H1 (cell line): ENCODE results near the gene APBA3. TPM values are rescaled to one million over a fixed set of nuclear protein-coding genes. Genes with fewer than 3 reads are reported as not detected.

Experiments
- CHD7 ChIP-seq: fragments of 300-600 bp; sonication (generic); IDR thresholded peaks from 2 replicates; pipeline ENCODE4 v1.7.1; 2012; ENCODE audit warnings: low read length, moderate library complexity, mild to moderate bottlenecking, inconsistent platforms; ENCODE audit not compliant: insufficient replicate concordance
- CREB1 ChIP-seq: IDR thresholded peaks from 2 replicates; pipeline ENCODE4 v1.6.1; 2012; ENCODE audit warnings: inconsistent platforms
- CTCF ChIP-seq, 3 experiments: IDR thresholded peaks; 1 replicate in 2 of 3; 2 replicates in 1 of 3; pipeline versions ENCODE4 v1.5.1 to v1.6.1; 2011; ENCODE audit warnings: low read length in 3 of 3, mild to moderate bottlenecking in 3 of 3, inconsistent platforms in 2 of 3, low read depth in 1 of 3, moderate library complexity in 1 of 3; ENCODE audit not compliant: insufficient read depth in 1 of 3; ENCODE audit errors: control extremely low read depth in 1 of 3
- MAFK ChIP-seq: IDR thresholded peaks from 2 replicates; pipeline ENCODE4 v1.6.1; 2012; ENCODE audit warnings: low read depth, mild to moderate bottlenecking, improper control_type of control experiment, low read length
- SAP30 ChIP-seq: fragments of 300-600 bp; sonication (generic); IDR thresholded peaks from 2 replicates; pipeline ENCODE4 v1.7.1; 2012; ENCODE audit warnings: low read length, moderate library complexity, mild to moderate bottlenecking, inconsistent platforms; ENCODE audit not compliant: insufficient read depth, insufficient replicate concordance
- SRF ChIP-seq: IDR thresholded peaks from 2 replicates; pipeline ENCODE4 v1.6.1; 2011; ENCODE audit warnings: mild to moderate bottlenecking, low read depth, low read length, moderate library complexity
- TCF12 ChIP-seq: IDR thresholded peaks from 2 replicates; pipeline ENCODE4 v1.6.1; 2011; ENCODE audit warnings: low read depth, mild to moderate bottlenecking, low read length
- polyA plus RNA-seq, 7 experiments: library from polyadenylated mRNA; depleted of rRNA in 3 of 7; stranded (reverse) in 5 of 7; unstranded in 2 of 7; fragments of >200 nt in 5 of 7; fragments of 200-250 nt in 2 of 7; gene quantifications; 1 replicate in 5 of 7; 2 replicates in 1 of 7; 4 replicates in 1 of 7; pipeline versions ENCODE4 v1.2.1 to v1.2.3, GENCODE V29; 2011 to 2013; ENCODE audit warnings: missing spikeins in 2 of 7, mixed read lengths in 2 of 7
- total RNA-seq: library from RNA; stranded (reverse); fragmentation: NEBNext Ultra II Directional; extraction: Animal tissue kit (Norgen Biotek cat#: 25700); gene quantifications from 2 replicates; pipeline ENCODE4 v1.2.1, GENCODE V29; 2021

APBA3 gene
- total and polyA plus RNA-seq, 2 of the 8 experiments (the other 6 are each of a cell fraction or from before 2014, with no cell fraction given), result 21.4 to 36.9 TPM

DNA sequence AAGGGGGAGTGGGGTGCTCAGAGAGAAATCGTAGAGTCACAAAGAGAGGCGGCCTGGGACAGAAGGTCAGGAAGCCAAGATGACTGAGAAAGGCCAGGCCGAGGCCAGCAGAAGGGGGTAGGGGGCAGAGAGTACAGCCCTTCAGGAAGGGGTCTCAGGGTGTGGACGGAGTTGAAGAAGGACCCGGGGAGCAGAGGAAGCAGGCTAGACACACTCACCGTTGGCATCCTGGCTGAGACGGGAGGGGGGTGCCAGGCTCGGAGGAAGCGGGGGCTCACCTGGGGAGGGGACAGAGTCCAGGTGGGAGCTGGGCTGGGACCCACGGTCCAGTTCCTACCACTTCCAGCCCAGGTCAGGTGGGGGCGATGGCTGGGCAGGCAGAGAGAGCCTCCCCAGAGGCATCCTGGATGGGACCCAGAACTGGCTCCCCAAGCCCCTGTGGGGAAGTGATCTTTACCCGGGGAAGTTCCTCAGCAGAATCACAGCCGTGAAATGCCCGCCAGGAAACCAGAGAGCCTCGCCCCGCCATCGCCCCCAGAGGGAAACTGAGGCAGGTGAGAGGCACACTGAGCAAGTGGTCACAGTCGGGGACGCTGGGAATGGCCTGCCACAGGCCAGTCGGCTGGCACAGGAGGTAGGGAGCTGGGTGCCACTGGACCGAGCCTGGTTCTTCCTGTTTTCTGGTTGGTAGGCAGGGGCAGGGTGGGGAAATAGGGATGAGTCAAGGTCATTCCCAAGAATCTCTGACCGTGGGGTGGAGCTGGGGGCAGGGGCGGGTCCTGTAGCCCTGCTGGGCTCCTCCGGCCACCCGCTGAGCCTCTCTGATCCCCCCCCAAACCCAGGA, 23.3 kb upstream of the APBA3 start (continued):
- TF ChIP-seq CHD7 (no peak), CREB1 (no peak), SAP30 (no peak), TCF12 (no peak), SRF (no peak), MAFK (no peak), CTCF (IDR thresholded peaks at IDR 0.05; ENCODE audit: control extremely low read depth in 1 of 3, insufficient read depth in 1 of 3, low read depth in 1 of 3, low read length in 3 of 3) (no peak; a peak in 1 of 4 replicates)
